ENCODE results near the gene MCC.
"Not testable (repeated sequence)": the region's sequence is repeated elsewhere in the genome, so short reads cannot be mapped to it uniquely, and the experiment has no call there.

MCC gene

DNA sequence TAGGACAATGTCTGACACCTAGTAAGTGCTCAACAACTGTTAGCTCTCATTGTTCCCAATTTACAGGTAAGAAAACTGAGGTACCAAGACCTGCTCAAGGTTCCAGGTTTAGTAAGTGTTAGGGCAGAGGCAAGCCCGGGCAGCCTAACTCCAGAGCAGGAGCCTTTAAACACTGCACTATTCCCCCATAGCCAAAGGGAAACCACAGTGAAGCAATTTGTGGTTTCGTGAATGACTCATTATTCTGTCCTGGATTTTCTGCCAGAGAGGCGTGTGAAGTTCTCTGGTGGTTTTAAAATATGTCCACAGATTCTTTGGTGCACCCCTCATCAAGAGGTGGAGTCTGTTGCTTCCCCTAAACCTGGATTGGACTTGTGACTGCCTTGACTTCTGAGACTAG is 1.0 kb upstream of the MCC start:
- DNase-seq, result no peak

DNA sequence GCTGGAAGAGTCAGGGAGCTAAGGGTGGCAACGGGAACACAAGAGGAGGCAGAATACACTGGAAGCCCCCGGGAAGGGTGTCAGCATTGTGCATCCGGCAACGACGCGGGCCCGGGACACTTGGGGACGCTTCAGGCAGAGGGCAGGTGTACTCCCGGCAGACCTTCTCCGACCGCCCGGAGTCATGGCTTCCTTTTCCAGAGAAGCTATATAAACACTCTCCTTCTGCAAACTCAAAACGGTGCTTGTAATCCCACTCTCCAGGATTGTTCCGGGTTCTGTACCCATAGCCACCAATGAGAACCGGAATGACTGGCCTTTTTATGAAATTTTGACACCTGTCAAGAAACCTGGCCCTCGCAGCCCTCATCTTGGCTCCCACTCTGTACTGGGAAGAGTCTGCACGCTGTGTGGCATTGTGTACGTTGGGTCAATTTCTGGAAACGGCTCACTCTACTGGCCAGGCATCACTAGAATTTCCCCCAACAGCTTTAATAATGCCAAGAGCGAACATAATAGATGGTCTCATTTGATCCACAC is 462 bp upstream of the MCC start:
- no peak for DNase-seq

DNA sequence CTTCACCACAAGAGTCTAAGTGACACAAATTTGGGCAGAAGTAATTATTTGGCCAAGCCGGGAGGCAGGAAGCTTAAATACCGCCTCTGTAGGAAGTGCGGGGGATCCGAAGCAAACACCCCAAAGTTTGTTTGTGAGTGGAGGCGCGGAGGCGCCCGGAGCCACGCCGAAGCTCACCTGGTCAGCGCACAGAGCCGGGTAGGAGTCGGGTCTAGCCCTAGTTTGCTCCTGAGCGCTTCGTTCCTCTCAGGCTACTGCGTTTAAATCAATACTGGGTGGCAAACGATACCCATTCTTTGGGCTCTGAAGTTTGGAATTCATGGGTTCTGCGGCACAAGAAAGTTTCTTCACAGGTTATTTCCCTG is 855 bp downstream of the MCC start:
- no peak for DNase-seq

DNA sequence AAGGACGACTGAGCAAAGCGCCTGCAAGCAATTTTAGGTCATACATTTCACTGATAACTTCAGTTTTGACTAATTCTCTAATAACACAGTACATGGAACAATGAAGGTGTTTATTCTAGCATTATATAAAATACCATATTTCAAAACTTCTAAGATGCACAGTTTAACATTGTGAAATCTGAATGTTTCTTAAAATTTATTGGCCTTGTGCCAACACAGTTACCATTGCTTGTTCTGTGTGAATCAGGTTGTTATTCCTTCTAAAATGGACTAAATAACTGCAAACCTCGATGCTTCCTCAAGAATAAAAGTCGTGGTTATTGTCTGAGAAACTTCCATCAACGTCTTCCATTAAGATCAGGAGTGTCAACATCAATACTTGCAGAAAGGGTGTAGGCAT is 8.0 kb downstream of the MCC start:
- DNase-seq, result no peak

DNA sequence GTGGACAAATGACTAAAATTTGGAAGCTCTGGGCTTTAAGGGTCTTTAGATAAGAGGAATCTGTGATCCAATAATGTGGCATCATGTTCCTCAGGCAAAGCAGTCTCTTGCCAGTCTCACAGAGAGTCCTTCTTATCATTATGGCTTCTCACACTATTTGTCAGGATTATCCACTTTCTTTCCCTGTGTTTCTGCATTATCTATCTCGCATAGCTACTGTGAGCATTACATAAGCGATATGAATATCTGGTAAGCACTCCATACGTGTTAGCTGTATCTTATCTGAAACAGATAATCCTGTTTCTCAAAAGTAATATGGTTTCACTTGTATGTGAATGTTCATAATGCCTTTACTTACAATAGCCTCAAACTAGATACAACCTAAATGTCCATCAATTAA is 9.6 kb downstream of the MCC start:
- no peak for DNase-seq

DNA sequence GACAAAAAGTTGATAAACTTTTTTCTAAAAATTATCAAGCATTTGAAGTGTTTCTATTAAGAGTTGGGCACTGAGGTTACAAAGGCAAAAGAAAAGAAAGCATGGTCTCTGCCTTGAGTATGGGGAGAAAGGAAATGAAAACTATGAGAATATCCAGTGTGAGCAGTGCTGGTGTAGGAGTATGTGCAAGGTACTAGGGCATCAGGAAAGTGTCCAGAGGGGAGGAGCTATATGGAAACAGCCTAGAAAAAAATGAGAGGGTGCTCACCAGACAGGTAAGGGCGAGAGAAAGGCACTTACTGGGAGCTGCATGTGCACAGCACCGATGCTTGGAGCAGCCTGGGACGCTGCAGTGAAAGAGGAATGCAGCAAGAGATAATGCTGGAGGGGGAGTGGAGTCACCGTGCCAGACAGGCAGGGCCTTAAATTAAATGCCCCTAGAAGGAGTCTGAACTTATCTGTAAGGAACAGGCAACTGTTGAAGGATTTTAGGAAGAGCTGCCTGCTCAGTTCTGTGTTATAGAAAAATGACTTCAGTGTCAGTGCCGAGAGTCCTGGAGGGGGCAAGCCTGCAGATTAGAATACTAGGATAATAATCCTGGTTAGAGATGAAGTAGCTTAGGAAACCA is 14.0 kb downstream of the MCC start:
- DNase-seq, result no peak

DNA sequence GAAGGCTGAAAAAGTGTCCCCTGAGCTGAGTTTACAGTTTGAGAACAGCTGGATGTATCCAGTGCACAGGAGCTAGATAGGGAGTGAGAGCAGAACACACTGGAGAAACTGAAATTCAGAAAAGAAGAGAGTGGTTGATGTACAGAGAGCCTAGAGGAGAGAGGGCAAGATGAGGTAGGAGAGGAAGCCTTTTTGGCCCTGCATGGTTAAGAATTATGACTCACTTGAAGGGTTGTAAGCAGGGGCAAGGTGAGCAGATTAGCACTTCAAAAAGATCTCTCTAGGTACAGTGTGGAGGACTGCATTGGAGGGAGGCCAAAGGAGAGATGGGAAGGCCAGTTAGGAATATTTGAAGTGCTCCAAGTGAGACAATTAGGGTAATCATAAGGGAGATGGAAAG is 25.2 kb downstream of the MCC start:
- DNase-seq, result no peak

DNA sequence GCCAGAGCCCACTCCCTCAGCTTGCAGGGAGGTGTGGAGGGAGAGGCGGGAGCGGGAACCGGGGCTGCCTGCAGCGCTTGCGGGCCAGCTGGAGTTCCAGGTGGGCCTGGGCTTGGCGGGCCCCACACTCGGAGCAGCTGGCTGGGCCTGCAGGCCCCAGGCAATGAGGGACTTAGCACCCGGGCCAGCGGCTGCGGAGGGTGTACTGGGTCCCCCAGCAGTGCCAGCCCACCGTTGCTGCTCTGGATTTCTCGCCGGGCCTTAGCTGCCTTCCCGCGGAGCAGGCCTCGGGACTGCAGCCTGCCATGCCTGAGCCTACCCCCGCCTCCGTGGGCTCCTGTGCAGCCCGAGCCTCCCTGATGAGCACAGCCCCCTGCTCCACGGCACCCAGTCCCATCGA is 31.1 kb downstream of the MCC start:
- DNase-seq, result not testable (repeated sequence)

DNA sequence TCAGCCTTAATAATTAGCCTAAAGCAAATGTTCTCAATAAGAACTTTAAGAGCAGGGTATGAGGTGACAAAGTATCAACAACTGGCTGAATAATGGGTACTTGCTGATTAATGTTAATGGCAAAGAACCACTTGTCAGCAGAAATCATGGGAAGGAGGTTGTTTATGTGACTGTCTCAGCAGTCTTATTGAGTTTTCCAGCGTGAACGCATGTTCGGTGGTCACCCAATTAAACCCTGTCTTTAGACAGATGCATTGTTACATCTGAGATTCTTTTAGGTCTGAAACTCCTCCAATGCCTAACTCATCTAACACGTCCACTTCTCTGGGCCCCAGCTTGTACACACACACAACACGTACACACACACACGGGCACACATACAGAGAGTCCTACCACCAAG is 35.3 kb downstream of the MCC start:
- no peak for DNase-seq

DNA sequence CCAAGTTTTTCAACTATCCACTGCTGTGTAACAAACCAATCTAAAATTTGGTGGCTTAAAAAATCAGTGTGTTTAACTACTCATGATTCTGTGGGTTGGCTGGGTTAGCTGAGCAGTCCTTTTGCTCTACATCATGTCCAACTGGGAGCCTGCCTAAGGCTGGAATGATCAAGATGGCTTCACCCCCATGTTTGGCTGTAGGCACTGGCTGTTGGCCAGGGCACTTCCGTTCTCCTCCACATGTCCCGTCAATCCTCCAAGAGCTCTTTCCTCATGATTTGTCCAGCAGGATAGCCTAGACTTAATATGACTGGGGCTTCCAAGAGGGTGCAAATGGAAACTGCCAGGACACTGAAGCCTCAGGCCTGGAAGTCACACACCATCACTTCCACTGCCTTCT is 36.5 kb downstream of the MCC start:
- DNase-seq, result no peak

DNA sequence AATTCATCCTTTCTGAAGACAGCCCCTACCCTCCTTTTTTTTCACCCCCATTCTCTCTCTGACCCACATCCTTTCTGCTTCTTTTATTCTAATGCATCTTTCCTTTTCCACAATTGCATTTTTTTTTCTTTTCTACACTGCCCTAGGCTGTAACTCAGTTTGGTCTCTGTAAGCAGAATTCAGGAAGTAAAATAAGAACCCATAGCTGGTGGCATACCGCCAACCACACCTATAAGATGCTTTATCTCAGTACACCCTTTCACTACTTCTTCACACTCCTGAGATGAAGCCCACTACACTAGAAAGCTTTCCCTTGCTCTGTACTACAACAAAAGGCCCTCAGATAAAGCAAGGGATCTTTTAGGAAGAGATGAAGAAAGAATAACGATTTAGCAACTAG is 37.3 kb downstream of the MCC start:
- no peak for DNase-seq

DNA sequence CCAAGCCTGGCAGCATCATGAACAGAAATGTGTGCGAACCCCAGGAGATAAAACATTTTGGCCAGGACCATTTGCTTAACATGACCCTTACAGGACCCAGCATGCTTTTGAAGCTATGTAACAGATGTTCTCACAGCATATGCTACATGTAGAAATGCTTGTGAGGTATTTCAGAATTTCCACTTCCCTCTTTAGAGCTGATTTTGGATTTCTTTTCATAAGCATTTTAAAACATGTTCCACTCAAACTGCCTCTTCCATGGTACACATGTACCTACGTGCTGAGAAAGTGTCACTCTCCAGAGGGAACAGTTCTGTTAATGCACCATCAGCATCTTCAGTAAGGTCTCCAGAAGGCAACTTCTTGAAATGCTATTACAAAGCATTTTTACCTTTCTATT is 37.8 kb downstream of the MCC start:
- DNase-seq, result no peak

DNA sequence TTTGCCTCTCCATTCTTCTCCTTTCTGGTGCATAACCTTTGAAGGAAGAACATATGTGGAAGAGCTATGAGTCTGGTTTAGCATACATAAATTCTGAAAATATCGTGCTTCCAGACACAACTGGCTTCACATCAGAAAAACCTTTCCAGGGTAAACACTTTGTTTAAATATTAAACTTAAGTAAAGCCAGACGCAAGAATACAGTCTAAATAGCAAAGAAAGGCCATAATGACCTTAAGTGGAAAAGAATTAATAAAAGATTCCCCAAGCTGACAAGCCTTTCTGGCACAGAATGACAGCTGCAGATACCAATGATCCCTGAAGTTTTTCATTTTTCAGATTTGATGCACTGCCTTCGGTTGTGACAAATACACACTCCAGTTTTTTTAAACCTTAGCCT is 40.0 kb downstream of the MCC start:
- no peak for DNase-seq

DNA sequence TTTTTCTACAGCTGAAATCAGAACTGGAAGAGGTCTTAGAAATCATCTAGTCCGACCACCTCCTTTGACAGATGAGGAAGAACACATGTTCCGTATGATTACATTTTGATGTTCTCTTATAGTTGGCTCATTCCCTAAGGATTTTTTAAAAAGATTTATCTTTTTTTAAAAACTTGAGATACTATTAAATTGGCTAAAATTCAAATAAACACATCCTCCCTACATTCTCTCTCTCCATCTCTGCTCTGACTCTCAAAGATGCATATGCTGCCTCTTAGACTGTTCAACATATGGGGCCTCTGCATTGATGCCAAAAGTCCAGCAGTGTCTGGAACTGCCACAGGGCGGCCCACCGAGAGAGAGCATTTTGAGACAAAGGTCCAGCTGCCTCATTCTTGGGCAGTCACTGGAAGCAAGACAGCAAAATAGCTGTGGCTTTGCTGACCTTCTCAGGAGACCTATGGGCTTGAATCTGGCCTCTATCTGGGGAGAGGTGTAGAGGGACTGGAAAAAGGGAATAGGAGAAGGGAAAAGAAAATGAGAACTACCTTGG is 40.7 kb downstream of the MCC start:
- no peak for DNase-seq

DNA sequence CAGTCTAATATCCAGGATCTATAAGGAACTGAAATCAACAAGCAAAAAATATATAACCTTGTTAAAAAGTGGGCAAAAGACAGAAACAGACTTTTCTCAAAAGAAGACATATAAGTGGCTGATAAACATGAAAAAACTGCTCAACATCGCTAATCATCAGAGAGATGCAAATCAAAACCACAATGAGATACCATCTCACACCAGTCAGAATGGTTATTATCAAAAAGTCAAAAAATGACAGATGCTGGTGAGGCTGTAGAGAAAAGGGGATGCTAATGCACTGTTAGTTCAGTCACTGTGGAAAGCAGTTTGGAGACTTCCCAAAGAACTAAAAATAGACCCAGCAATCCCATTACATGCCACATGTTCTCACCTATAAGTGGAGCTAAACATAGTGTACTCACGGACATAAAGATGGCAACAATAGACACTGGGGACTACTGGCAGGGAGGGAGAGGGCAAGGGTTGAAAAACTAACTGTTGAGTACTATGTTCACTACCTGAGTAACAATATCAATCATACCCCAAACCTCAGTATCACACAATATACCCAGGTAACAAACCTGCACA is 41.8 kb downstream of the MCC start:
- no peak for DNase-seq

DNA sequence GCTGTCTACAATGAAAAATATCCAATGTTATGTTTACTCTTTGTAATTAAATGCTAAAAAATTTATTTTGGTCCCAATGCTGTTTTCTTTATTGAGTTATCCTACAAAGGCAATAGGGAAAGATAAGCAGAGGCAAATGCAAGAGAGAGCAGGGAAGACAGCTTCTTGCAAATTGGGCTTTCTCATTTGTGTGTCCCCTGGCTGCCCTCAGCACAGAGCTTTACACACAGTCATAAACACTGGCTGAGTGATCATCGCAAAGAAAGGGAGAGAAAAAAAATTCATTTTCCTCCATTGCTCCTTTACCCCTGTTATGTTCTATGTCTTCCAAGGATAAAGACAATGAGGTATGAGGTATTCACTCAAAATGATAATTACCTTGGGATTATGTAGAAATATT is 51.1 kb downstream of the MCC start:
- DNase-seq, result no peak

DNA sequence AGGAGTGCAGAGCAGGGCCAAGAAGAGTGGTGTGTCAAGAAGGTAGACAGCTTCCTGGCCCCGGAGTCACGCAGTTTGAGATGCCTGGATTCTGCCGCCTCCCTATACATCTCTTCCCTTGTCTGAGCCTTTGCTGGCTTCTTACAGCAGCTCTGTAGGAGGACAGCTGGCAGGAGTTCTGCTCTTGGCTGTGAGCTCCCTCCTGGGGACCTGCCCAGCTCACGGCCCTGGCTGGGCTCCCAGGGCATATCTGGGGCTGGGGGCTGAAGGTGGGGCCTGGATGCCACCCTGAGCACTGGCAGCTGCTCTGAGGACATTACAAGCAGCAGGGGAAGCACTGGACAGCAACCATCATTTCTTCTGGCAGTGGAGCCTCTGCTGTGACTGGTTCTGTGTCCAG is 52.7 kb downstream of the MCC start:
- DNase-seq, result no peak

DNA sequence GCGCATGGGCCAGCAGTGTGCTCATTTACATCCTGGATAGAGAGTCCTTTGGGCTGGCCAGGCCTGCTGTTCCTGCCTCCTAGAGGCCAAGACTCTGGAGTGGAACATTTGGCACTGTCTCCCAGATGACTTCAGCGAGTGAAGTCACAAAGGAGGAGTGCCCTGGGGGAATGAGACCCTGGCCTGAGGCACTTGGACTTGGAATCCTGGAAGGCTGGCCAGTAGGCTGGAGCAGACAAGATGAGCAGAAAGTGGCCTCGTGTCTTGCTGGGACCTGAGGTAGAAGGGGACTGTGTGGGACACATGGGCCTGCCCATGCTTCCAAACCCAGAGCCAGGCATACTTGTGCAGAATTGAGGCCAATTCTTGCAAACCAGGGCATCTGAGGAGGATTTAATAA is 53.4 kb downstream of the MCC start, which contains the start of gene TSSK1B:
TSSK1B (minus strand) TSS at position 101 of the 400 bp plus-strand sequence. CDS start 150 bp downstream, outside the sequence.
- DNase-seq, result no peak

DNA sequence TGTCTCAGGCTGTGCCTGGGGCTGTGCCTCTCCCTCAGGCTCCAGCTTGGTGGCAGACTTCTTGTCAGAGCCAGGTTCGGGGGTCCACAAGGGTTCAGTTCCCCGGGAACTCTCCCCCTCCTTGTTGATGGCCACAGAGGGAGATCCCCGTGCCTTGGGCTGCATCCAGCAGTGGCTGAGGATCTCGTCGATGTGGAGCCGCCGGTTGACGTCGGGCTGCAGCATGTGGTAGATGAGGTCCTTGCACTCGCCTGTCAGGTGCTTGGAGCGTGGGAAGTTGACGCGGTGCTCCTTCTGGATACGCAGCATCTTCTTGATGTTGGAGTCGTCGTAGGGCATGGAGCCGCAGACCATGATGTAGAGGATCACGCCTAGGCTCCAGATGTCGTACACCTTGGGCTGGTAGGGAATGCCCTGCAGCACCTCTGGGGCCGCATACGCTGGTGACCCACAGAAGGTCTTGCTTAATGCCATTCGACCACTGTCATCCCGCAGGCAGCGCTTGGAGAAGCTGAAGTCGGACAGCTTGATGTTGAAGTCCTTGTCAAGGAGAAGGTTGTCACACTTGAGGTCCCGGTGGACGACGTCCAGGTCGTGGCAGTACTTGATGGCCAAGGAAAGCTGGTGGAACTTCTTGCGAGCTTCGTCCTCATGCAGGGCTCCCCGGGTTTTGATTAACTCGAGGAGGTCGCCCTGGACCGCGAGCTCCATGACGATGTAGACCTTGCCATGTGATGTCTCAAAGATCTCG is 54.2 kb downstream of the MCC start:
- no peak for DNase-seq

DNA sequence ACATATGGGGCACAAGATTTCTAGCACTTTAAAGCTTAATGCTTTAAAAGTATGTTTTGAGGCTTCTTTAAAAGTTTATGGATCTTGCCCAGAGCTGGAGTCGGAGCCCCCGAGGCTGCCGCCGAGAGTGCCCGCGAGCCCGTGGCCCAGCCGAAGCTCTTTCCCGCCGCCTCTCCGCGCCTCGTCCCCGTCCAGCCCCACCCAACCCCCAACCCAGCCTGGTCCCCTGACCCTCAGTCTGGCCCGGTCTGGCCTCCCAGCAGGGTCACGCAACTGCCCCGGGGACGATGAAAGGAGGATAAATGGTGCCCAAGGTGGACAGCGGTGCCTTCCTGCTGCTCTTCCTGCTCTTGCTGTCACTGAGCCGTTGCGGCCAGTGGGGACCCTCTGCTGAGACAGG is 55.2 kb downstream of the MCC start:
- DNase-seq, result no peak

DNA sequence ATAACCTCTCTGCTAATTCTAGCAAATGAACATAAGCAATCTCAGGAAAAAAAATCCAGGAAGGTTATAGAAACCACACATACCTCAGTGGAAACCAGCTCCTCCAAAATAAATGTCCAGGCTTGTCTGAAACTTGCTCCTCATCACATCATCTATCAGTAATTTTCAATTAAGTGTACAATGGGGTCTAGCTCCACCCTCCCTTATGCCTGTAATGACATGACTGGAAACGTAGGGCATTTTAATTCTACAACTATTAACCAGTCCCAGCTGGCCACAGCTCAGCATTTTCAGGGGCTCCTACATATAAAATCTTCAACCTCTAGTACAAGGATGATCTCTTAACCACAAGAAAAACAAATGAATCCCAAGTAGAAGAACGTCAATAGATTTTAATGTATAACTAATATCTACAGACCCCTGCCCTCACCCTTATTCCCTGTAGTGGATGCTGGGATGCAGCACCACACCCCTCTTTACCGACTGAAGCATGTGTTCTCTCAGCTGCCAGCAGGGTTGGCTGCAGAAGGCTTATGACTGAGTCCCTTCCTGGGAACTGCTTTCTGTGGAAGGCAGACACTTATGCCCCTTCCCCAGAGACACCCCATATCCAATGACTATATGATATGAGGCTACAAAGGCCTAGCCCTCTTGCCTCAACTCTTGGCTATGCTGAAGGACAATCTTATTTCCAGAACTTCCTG is 60.2 kb downstream of the MCC start:
- no peak for DNase-seq

DNA sequence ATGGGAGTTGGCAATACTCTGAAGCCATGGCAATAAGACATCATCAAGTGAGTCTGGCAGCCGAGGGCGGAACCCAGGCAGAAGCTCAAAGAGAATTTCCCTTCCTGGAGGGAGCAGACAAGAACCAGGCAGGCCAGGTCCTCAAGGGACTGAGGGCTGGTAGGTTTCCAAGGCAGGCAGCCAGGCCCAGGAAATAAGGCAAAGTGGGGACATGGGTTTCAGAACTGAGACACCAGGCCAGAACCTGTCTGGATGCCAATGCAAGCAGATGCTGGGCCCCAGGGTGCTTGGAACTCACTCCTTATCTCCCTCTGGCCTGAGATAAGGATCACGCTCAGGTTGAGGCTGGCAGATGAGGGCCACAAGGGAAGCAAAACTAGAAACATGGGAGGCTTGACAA is 62.3 kb downstream of the MCC start:
- DNase-seq, result no peak

DNA sequence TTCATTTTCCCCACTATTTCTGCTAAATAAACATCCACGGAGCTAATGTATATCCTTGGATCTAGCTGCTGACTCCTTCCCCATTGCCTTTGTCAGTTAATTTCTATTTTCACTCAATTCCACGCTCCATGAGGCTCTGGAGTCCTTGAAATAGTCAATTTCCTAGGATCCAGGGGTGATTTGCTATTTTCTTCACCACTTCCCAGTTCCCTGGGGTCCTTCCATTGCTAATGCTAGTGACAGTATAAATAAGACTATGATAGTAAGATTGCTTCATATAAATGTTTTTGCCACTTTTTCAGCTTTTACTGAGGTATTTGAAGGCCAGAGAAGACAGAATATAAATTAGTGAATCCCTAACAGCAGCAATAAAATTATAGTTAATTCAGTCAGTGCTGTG is 66.6 kb downstream of the MCC start:
- no peak for DNase-seq

All from activated CD8-positive, alpha-beta memory T cell treated with anti-CD3 and anti-CD28 coated beads, Interleukin-2, amount 50 U/mL, for 48 hours (primary cell).